Mucosa of rectum (tissue), 2 donors: Measurements from ENCODE around the gene TGM3.

Source experiments
- H3K27ac ChIP-seq, 2 donors: one replicate each; pipeline ENCODE4 v1.7.0; 2013; ENCODE audit warnings: inconsistent platforms in 2 of 2, low read depth in 2 of 2, low read length in 2 of 2
- H3K27me3 ChIP-seq, 2 donors: one replicate each; pipeline ENCODE4 v1.7.0; 2013; ENCODE audit warnings: low read length in 2 of 2; ENCODE audit not compliant: control insufficient read depth in 2 of 2, insufficient read depth in 2 of 2
- H3K36me3 ChIP-seq, 2 donors: one replicate each; pipeline ENCODE4 v1.7.0; 2013; ENCODE audit warnings: low read length in 2 of 2; ENCODE audit not compliant: control insufficient read depth in 2 of 2, insufficient read depth in 2 of 2
- H3K4me1 ChIP-seq, 2 donors: one replicate each; pipeline ENCODE4 v1.7.0; 2013; ENCODE audit warnings: low read length in 2 of 2, mild to moderate bottlenecking in 1 of 2; ENCODE audit not compliant: control insufficient read depth in 2 of 2, insufficient read depth in 2 of 2
- H3K4me3 ChIP-seq, 2 donors: one replicate each; pipeline ENCODE4 v1.7.0; 2013; ENCODE audit warnings: low read length in 2 of 2
- H3K9ac ChIP-seq, 2 donors: one replicate each; pipeline ENCODE4 v1.7.0; 2013; ENCODE audit warnings: low read length in 2 of 2, low read depth in 1 of 2, mild to moderate bottlenecking in 1 of 2
- H3K9me3 ChIP-seq, 2 donors: one replicate each; pipeline ENCODE4 v1.7.0; 2013; ENCODE audit warnings: low read length in 2 of 2; ENCODE audit not compliant: control insufficient read depth in 2 of 2
- donor health status: healthy.
- donor health status: Normal muscosa, but diverticular disease.

Gene TGM3, protein sequence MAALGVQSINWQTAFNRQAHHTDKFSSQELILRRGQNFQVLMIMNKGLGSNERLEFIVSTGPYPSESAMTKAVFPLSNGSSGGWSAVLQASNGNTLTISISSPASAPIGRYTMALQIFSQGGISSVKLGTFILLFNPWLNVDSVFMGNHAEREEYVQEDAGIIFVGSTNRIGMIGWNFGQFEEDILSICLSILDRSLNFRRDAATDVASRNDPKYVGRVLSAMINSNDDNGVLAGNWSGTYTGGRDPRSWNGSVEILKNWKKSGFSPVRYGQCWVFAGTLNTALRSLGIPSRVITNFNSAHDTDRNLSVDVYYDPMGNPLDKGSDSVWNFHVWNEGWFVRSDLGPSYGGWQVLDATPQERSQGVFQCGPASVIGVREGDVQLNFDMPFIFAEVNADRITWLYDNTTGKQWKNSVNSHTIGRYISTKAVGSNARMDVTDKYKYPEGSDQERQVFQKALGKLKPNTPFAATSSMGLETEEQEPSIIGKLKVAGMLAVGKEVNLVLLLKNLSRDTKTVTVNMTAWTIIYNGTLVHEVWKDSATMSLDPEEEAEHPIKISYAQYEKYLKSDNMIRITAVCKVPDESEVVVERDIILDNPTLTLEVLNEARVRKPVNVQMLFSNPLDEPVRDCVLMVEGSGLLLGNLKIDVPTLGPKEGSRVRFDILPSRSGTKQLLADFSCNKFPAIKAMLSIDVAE

DNA sequence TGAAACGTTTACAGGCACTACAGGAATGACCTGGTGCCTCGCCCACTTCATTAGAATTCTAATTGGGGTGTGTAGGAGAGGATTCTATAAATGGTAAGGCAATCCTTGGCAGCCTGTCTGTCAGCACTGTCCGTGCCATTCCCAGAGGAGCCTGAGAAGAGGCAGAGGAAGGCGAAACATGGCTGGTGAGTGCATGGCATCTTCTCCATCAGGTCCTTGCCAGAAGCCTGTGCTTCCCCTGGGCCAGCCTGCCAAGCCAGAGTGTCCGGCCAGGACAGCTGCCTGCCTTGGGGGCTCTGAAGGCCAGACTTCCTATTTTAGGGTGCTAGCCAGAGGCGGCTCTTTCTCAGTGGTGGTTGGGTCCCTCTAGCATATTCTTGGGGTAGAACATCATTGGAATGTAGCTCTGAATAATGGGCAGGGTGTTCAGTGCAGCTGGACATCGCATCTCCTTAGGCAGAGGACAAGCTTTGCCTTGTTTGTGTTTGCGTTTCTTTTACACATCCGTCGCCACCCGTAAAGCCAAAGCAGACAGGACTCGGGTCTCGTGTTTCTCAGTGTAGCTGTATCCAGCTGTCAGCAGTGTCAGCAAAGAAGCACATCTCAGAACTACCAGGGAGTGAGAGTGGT is at the start of gene TGM3:
TSS of gene TGM3 (plus strand) at position 116 of the 630 bp plus-strand sequence. CDS start at position 179, 63 bp downstream.
- no peak within 1 kb of the TSS for H3K9ac ChIP-seq
- H3K4me1 ChIP-seq, result peaks cover 5 to 12% of the 10 kb centered on the region in 2 donors
- no peak within 1 kb of the TSS for H3K27ac ChIP-seq
- no peaks in the 10 kb centered on the region for H3K36me3 ChIP-seq
- no peaks in the 10 kb centered on the region for H3K27me3 ChIP-seq
- H3K4me3 ChIP-seq, result no peak within 1 kb of the TSS
- no peaks in the 10 kb centered on the region for H3K9me3 ChIP-seq

DNA sequence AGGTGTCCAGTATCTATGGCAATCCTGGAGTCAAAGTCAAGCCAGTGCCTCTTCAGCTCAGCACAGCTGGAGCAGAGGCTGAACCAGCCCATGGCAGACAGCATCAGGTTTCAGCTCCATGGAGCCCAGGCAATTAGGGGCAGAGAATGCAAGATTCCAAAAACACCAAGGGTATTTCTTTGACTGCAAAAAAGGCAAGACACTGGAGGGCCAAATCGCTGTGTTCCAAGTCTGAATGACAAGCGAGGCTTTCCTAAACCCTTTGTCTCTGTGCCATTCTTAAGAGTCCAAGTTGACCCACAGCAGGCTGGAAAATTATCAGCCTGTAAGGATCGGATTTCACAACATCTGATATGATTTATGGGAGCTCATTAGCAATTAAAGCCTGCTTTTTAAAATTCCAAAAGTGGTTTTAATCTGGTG is 49.7 kb upstream of the TGM3 start:
- no peak overlapping the region for H3K27ac ChIP-seq
- no peaks in the 10 kb centered on the region for H3K36me3 ChIP-seq
- no peaks in the 10 kb centered on the region for H3K4me1 ChIP-seq
- no peak overlapping the region for H3K4me3 ChIP-seq
- H3K9ac ChIP-seq, result no peak overlapping the region
- no peaks in the 10 kb centered on the region for H3K9me3 ChIP-seq
- H3K27me3 ChIP-seq, result no peaks in the 10 kb centered on the region

DNA sequence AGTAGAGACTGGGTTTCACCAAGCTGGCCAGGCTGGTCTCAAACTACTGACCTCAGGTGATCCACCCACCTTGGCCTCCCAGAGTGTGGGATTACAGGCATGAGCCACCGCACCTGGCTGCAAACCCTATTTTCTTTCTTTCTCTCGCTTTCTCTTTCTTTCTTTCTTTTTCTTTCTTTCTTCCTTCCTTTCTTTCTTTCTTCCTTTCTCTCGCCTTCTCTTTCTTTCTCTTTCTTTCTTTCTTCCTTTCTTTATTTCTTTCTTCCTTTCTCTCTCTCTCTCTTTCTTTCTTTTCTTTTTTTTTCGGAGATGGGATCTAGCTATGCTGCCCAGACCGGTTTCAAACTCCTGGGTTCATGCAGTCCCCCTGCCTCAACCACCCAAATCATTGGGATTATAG is 47.0 kb upstream of the TGM3 start:
- H3K4me3 ChIP-seq, result no peak overlapping the region
- H3K27ac ChIP-seq, result no peak overlapping the region
- H3K9me3 ChIP-seq, result no peaks in the 10 kb centered on the region
- no peaks in the 10 kb centered on the region for H3K27me3 ChIP-seq
- H3K4me1 ChIP-seq, result no peaks in the 10 kb centered on the region
- no peak overlapping the region for H3K9ac ChIP-seq
- H3K36me3 ChIP-seq, result no peaks in the 10 kb centered on the region

DNA sequence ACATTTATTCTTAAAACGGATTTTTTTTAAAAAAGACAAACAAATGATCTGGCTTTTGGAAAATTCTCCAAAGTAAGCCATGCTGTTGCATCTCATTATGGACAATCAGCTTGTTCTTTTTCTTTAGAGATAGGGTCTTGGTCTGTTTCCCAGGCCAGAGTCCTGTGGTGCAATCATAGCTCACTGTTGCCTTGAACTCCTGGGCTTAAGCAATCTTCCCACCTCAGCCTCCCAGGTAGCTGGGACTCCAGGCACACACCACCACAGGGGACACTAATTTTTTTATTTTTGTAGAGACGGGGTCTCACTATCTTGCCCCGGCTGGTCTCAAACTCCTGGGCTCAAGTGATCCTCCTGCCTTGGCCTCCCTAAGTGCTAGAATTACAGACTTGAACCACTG is 45.9 kb upstream of the TGM3 start:
- Histone ChIP-seq H3K9me3 (no peaks in the 10 kb centered on the region), H3K36me3 (no peaks in the 10 kb centered on the region), H3K27ac (no peak overlapping the region), H3K27me3 (no peaks in the 10 kb centered on the region), H3K4me3 (no peak overlapping the region), H3K4me1 (no peaks in the 10 kb centered on the region), H3K9ac (no peak overlapping the region)

DNA sequence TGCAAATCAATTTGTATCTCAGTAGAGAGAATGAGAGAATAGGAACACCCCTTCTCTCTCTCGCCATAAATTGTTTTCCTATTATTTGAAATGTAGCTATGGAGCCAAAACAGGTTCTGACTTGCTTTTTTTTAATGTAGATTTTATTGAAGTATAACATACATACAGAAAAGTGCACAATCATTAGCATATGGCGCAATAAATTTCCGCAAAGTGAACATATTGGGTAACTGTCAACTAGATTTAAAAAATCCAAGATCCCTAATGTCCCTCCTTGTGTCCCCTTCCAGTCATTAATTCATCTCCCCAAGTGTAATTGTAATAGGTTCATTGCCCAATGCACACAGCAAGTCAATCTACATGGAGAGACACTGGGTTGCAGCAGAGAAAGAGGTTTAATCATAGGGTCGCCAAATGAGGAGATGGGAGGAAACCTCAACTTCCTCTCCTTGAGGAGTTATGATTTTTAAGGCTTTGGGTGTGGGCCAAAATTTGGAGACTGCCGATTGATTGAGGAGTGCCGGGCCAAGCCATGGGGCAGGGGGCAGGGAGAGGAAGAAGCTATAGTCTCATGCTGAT is 43.3 kb upstream of the TGM3 start:
- no peak overlapping the region for H3K9ac ChIP-seq
- H3K27ac ChIP-seq, result no peak overlapping the region
- H3K36me3 ChIP-seq, result no peaks in the 10 kb centered on the region
- H3K4me3 ChIP-seq, result no peak overlapping the region
- H3K9me3 ChIP-seq, result no peaks in the 10 kb centered on the region
- H3K4me1 ChIP-seq, result no peaks in the 10 kb centered on the region
- no peaks in the 10 kb centered on the region for H3K27me3 ChIP-seq

DNA sequence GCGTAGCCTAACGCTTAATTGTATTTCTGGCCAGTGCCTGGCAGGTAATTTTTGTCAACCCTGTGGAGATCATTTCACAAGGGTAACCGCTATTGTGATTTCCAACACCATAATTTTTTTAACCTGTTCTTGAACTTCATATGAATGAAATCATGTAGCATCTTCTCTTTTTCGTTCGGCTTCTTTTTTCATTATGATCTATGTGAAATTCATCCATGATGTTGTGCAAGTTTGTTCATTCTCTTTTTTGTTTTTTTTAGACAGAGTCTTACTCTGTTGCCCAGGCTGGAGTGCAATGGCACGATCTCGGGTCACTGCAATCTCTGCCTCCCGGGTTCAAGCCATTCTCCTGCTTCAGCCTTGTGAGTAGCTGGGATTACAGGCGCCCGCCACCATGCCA is 42.5 kb upstream of the TGM3 start:
- Histone ChIP-seq H3K4me1 (peaks cover 0 to 2% of the 10 kb centered on the region in 2 donors), H3K9me3 (no peaks in the 10 kb centered on the region), H3K36me3 (no peaks in the 10 kb centered on the region), H3K27ac (no peak overlapping the region), H3K27me3 (no peaks in the 10 kb centered on the region), H3K4me3 (no peak overlapping the region), H3K9ac (no peak overlapping the region)

DNA sequence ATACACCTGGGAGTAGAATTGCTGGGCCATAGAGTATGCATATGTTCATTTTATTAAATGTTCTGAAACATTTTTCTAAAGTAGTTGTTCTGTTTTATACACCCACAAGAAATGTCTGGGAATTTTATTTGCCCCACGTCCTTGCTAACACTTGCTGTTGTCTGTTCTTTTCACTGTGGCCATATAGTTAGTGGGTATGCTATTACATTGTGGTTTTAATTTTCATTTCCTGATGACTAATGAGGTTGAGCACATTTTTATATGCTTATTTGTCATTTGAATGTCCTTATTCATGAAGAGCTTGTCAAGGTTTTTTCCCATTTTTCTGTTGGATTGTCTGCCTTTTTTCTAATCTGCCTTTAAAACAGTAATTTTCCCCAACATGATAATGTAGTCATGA is 41.5 kb upstream of the TGM3 start:
- no peak overlapping the region for H3K27ac ChIP-seq
- no peak overlapping the region for H3K9ac ChIP-seq
- H3K9me3 ChIP-seq, result no peaks in the 10 kb centered on the region
- no peak overlapping the region for H3K4me3 ChIP-seq
- H3K27me3 ChIP-seq, result no peaks in the 10 kb centered on the region
- H3K4me1 ChIP-seq, result peaks cover 0 to 2% of the 10 kb centered on the region in 2 donors
- no peaks in the 10 kb centered on the region for H3K36me3 ChIP-seq

DNA sequence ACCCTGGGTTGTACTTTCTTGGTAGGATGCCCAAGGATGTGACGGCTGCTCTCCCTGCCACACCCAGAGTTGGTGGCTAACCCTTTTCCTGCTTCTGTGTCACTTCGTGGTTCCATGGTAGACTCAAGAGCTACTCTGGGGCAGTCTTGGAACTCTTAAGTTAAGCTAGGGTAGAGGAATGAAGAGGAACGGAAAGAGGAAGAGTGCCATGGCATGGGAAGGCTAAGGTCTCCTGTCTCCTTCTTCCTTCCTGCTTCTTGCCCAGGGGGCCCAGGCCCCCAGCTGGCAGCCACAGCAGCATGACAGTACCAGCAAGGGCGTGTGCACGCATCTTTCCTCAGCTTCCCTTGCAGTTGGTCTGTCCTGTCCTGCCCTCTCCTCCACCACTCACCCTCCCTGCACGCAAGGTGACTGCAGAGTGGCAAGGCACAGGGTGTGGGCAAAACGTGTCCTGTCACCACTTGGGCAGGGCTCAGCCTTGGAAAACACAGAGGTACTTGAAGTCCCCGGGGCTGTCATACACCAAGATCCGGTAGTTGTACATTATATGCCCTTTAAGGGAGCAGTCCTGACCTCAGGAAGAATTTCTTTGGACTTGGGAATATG is 39.8 kb upstream of the TGM3 start:
- H3K4me3 ChIP-seq, result no peak overlapping the region
- no peaks in the 10 kb centered on the region for H3K9me3 ChIP-seq
- no peaks in the 10 kb centered on the region for H3K36me3 ChIP-seq
- H3K27me3 ChIP-seq, result no peaks in the 10 kb centered on the region
- no peak overlapping the region for H3K9ac ChIP-seq
- peaks cover 0 to 5% of the 10 kb centered on the region in 2 donors for H3K4me1 ChIP-seq
- no peak overlapping the region for H3K27ac ChIP-seq

DNA sequence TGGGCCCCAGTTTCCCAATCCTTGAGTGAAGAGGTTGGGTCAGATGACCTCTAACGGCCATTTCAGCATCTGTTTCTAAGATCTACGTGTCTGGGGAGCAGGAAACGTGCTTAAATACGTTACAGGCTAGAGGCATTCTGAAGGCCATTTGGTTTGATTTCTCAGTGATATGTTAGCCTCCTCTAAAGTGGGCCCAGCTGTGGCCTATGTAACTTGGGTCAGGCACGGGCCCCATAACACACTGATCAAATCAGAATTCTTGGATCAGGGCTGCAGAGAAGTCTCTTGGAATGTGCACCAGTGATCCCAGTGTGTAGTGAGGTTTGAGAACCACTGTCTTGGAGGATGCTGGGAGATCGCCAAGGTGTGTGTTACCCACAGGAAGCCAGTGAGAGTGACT is 36.1 kb upstream of the TGM3 start:
- Histone ChIP-seq H3K4me1 (peaks cover 0 to 10% of the 10 kb centered on the region in 2 donors), H3K27ac (no peak overlapping the region), H3K36me3 (no peaks in the 10 kb centered on the region), H3K27me3 (no peaks in the 10 kb centered on the region), H3K4me3 (no peak overlapping the region), H3K9ac (no peak overlapping the region), H3K9me3 (no peaks in the 10 kb centered on the region)
